Naive B cell (primary cell): Measurements from ENCODE around the gene CHP1. TPM values are rescaled to one million over a fixed set of nuclear protein-coding genes. Genes with fewer than 3 reads are reported as not detected.
"Not testable (repeated sequence)": the region's sequence is repeated elsewhere in the genome, so short reads cannot be mapped to it uniquely, and the experiment has no call there.

ENCODE experiments used
- ATAC-seq, 2 donors: fragments of 150-1000 bp; cut with Tn5 transposase; 2 replicates each; pipeline ENCODE4 v1.10.0; 2021; ENCODE audit warnings: low read depth in 2 of 2, mild to moderate bottlenecking in 2 of 2, moderate library complexity in 2 of 2
- DNase-seq: peaks from one replicate; pipeline ENCODE4 v3.0.0; 2022
- H3K27ac Mint-ChIP-seq, 6 donors: one replicate each; pipeline ENCODE4 v1.8.0; 2020 to 2022; ENCODE audit warnings: mild to moderate bottlenecking in 6 of 6, mixed read lengths in 6 of 6, moderate library complexity in 5 of 6, inconsistent platforms in 2 of 6
- H3K27me3 Mint-ChIP-seq, 3 donors: one replicate each; pipeline ENCODE4 v1.8.0; 2021 to 2022; ENCODE audit warnings: mixed read lengths in 3 of 3, mild to moderate bottlenecking in 1 of 3
- H3K36me3 Mint-ChIP-seq, 2 donors: one replicate each; pipeline ENCODE4 v1.8.0; 2020 to 2022; ENCODE audit warnings: mixed read lengths in 2 of 2, inconsistent platforms in 1 of 2, mild to moderate bottlenecking in 1 of 2
- H3K4me1 Mint-ChIP-seq, 3 donors: one replicate each; pipeline ENCODE4 v1.8.0; 2020 to 2022; ENCODE audit warnings: mixed read lengths in 3 of 3, inconsistent platforms in 1 of 3, mild to moderate bottlenecking in 1 of 3, moderate library complexity in 1 of 3
- H3K4me3 Mint-ChIP-seq, 8 donors: one replicate each; pipeline ENCODE4 v1.8.0; 2020 to 2022; ENCODE audit warnings: mild to moderate bottlenecking in 8 of 8, mixed read lengths in 8 of 8, moderate library complexity in 8 of 8, inconsistent platforms in 2 of 8
- H3K9me3 Mint-ChIP-seq, 7 donors: one replicate each; pipeline ENCODE4 v1.8.0; 2020 to 2022; ENCODE audit warnings: mixed read lengths in 7 of 7, mild to moderate bottlenecking in 5 of 7, inconsistent platforms in 2 of 7, moderate library complexity in 1 of 7
- polyA plus RNA-seq, 6 donors: library from polyadenylated mRNA; unstranded; fragments of 300-500 nt; fragmentation: Illumina TruSeq; gene quantifications; one replicate each; pipeline ENCODE4 v1.2.3, GENCODE V29; 2021; ENCODE audit warnings: low read depth in 6 of 6

Gene CHP1
- polyA plus RNA-seq, 6 donors from 2014 or later, result 8.9 to 27.0 (median 14.7) TPM

GRCh38 chr15:41286665-41287333 lies 55.7 kb downstream of the CHP1 start:
- no peak for ATAC-seq
- DNase-seq, result no peak
- Mint-ChIP-seq H3K4me3 (peak overlapping the region in 3 of 8 donors; percentile 5 to 59 (median 36)), H3K4me1 (peaks cover 37 to 66% (median 38%) of the 10 kb centered on the region in 3 donors), H3K9me3 (no peaks in the 10 kb centered on the region), H3K36me3 (peaks cover 0 to 10% of the 10 kb centered on the region in 2 donors), H3K27ac (peak overlapping the region in 1 of 6 donors; percentile 44), H3K27me3 (no peaks in the 10 kb centered on the region)

GRCh38 chr15:41288464-41288863 lies 57.4 kb downstream of the CHP1 start:
- ATAC-seq (no peak), DNase-seq (no peak)
- Mint-ChIP-seq H3K4me3 (no peak overlapping the region), H3K27me3 (no peaks in the 10 kb centered on the region), H3K4me1 (peaks cover 27 to 58% (median 43%) of the 10 kb centered on the region in 3 donors), H3K36me3 (peaks cover 0 to 10% of the 10 kb centered on the region in 2 donors), H3K27ac (peak overlapping the region in 1 of 6 donors; percentile 89), H3K9me3 (no peaks in the 10 kb centered on the region)

- H3K27ac Mint-ChIP-seq, result peak overlapping the region in 3 of 6 donors; percentile 34 to 99 (median 54)
- DNase-seq, result no peak
- H3K9me3 Mint-ChIP-seq, result no peaks in the 10 kb centered on the region
- no peak overlapping the region for H3K4me3 Mint-ChIP-seq
- peaks cover 25 to 59% (median 45%) of the 10 kb centered on the region in 3 donors for H3K4me1 Mint-ChIP-seq
- peaks cover 0 to 8% of the 10 kb centered on the region in 2 donors for H3K36me3 Mint-ChIP-seq
- H3K27me3 Mint-ChIP-seq, result no peaks in the 10 kb centered on the region
- ATAC-seq, result no peak
Observed at GRCh38 chr15:41289953-41290352, 58.9 kb downstream of the CHP1 start.

DNA sequence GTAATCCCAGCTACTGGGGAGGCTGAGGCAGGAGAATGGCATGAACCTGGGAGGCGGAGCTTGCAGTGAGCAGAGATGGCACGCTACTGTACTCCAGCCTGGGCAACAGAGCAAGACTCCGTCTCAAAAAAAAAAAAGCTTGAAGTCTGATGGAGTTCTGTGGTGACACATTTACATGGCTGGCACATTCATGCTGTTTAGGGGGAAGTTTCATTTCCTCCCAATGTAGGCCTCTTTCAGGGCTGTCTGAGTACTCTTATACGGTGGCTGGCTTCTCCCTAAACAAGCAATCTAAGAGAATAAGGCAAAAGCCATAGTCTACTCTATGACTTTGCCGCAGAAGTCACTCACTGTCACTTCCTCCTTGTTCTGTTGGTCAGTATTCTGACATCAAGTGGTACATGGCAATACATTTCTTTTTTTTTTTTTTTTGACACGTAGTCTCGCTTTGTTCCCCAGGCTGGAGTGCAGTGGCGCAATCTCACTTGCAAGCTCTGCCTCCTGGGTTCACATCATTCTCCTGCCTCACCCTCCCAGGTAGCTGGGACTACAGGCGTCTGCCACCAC lies 60.1 kb downstream of the CHP1 start:
- ATAC-seq (peak; percentile 90 to 91), DNase-seq (peak; percentile 83)
- Mint-ChIP-seq H3K27ac (peak overlapping the region; percentile 91 to 99 (median 98)), H3K4me1 (peaks cover 27 to 49% (median 38%) of the 10 kb centered on the region in 3 donors), H3K4me3 (peak overlapping the region; percentile 34 to 88 (median 78)), H3K36me3 (no peaks in the 10 kb centered on the region), H3K9me3 (no peaks in the 10 kb centered on the region), H3K27me3 (no peaks in the 10 kb centered on the region)

GRCh38 chr15:41292521-41292920 lies 61.5 kb downstream of the CHP1 start:
- Mint-ChIP-seq H3K27me3 (no peaks in the 10 kb centered on the region), H3K4me3 (peak overlapping the region in 6 of 8 donors; percentile 12 to 80 (median 65)), H3K36me3 (no peaks in the 10 kb centered on the region), H3K27ac (peak overlapping the region in 5 of 6 donors; percentile 91 to 99 (median 98)), H3K9me3 (no peaks in the 10 kb centered on the region), H3K4me1 (peaks cover 24 to 38% (median 36%) of the 10 kb centered on the region in 3 donors)
- no peak for ATAC-seq
- no peak for DNase-seq

GRCh38 chr15:41301139-41301538 lies 70.1 kb downstream of the CHP1 start:
- not testable (repeated sequence) for H3K4me3 Mint-ChIP-seq, H3K27ac Mint-ChIP-seq, DNase-seq, ATAC-seq, H3K27me3 Mint-ChIP-seq, H3K9me3 Mint-ChIP-seq
- Mint-ChIP-seq H3K36me3 (peaks cover 0 to 11% of the 10 kb centered on the region in 2 donors), H3K4me1 (peaks cover 13 to 18% (median 18%) of the 10 kb centered on the region in 3 donors)

- no peaks in the 10 kb centered on the region for H3K27me3 Mint-ChIP-seq
- ATAC-seq (no peak), DNase-seq (no peak)
- H3K36me3 Mint-ChIP-seq, result peaks cover 0 to 11% of the 10 kb centered on the region in 2 donors
- H3K27ac Mint-ChIP-seq, result no peak overlapping the region
- no peaks in the 10 kb centered on the region for H3K9me3 Mint-ChIP-seq
- peaks cover 13 to 18% (median 18%) of the 10 kb centered on the region in 3 donors for H3K4me1 Mint-ChIP-seq
- no peak overlapping the region for H3K4me3 Mint-ChIP-seq
Observed at GRCh38 chr15:41301587-41301986, 70.5 kb downstream of the CHP1 start.

DNA sequence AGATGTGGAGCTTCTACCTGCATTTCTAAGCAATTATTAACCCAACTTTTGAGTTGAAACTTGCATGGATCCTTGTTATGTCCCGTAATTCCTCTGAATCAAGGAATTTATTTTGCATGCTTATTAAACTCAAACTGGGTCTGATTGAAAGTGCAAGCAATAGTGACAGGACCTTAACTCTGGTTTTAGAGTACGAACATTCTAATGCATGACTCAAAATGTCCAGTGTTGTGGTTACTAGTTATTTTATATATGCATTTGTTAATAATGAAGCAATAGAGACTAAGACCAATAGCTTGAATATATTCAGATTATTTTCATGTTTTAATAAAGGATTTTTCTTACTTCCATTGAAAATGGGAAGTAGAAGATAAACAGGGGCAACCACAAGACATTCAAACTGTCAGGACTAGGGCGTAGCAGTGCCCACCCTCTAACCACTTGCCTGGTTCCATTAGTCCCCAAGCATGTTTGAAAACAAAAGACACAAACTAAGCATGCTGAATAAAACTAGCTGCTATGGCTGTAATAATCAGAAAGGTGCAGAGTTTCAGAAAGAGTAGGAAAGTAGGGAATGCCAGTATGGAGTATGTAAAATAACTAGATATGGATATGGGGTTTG lies 73.2 kb downstream of the CHP1 start:
- ATAC-seq (no peak), DNase-seq (no peak)
- H3K36me3 Mint-ChIP-seq, result peaks cover 0 to 6% of the 10 kb centered on the region in 2 donors
- H3K4me1 Mint-ChIP-seq, result peaks cover 13 to 18% (median 18%) of the 10 kb centered on the region in 3 donors
- peak overlapping the region in 4 of 6 donors; percentile 15 to 64 (median 44) for H3K27ac Mint-ChIP-seq
- no peak overlapping the region for H3K4me3 Mint-ChIP-seq
- H3K9me3 Mint-ChIP-seq, result no peaks in the 10 kb centered on the region
- H3K27me3 Mint-ChIP-seq, result no peaks in the 10 kb centered on the region

- Mint-ChIP-seq H3K36me3 (no peaks in the 10 kb centered on the region), H3K27me3 (no peaks in the 10 kb centered on the region), H3K9me3 (no peaks in the 10 kb centered on the region), H3K27ac (no peak overlapping the region), H3K4me3 (no peak overlapping the region), H3K4me1 (peaks cover 9 to 15% (median 10%) of the 10 kb centered on the region in 3 donors)
- ATAC-seq (no peak), DNase-seq (no peak)
Observed at GRCh38 chr15:41307679-41308078, 76.6 kb downstream of the CHP1 start.

DNA sequence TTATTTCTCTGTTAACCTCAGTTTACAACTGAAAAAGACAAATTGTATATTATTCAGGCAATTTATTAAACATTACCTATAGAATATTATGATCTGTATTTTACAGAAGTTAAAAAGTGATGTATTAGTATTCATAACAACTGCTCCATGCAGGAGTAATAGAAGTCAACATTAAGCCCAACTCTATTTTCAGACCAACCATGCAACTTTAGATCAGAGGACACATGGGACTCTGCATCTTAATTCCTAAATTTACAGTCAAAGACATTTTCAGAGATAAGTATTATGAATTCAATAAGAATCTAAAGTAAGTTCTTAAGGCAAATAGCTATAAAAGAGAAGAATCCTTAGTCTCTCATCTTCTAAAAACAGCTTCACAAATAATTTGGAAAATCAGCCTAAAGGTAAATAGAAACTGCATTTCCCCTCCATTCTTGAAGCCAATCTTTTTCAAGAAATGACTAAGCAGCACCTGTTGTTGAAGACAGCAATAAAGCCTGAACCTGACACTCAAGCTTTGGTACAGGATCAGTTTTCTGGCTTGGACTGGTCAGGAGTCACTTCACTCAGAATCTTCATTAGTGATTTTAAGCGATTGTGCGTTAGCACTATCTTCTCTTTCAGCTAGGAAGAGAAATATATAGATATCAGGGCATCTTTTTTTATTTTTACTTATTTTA lies 78.3 kb downstream of the CHP1 start:
- H3K9me3 Mint-ChIP-seq, result no peaks in the 10 kb centered on the region
- no peak overlapping the region for H3K4me3 Mint-ChIP-seq
- H3K27me3 Mint-ChIP-seq, result no peaks in the 10 kb centered on the region
- DNase-seq (no peak), ATAC-seq (no peak)
- H3K36me3 Mint-ChIP-seq, result no peaks in the 10 kb centered on the region
- H3K4me1 Mint-ChIP-seq, result peaks cover 5 to 9% (median 9%) of the 10 kb centered on the region in 3 donors
- H3K27ac Mint-ChIP-seq, result peak overlapping the region in 2 of 6 donors; percentile 47 to 59

- H3K4me1 Mint-ChIP-seq, ATAC-seq, H3K4me3 Mint-ChIP-seq, H3K9me3 Mint-ChIP-seq, H3K27ac Mint-ChIP-seq, DNase-seq, H3K27me3 Mint-ChIP-seq, H3K36me3 Mint-ChIP-seq: not testable (repeated sequence)
Observed at GRCh38 chr15:41320805-41321330, 89.8 kb downstream of the CHP1 start.

DNA sequence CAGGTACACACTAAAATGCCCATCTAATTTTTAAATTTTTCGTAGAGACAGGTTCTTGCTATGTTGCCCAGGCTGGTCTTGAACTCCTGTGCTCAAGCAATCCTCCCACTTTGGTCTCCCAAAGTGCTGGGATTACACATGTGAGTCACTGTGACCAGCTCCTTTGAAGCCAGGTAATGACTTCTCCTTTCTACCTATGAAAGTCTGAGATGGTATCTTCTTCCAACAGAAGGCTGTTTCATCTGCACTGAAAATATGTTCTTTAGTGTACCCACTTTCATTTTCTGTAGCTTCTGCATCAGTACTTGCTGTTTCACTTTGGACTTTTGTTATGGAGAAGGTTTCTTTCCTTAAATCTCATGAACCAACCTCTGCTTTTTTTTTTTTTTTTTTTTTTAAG lies 92.5 kb downstream of the CHP1 start:
- Mint-ChIP-seq H3K4me3 (peak overlapping the region in 1 of 8 donors; percentile 9), H3K27me3 (no peaks in the 10 kb centered on the region), H3K9me3 (no peaks in the 10 kb centered on the region), H3K4me1 (no peaks in the 10 kb centered on the region), H3K27ac (peak overlapping the region in 2 of 6 donors; percentile 47 to 85), H3K36me3 (no peaks in the 10 kb centered on the region)
- ATAC-seq, result no peak
- DNase-seq, result no peak

DNA sequence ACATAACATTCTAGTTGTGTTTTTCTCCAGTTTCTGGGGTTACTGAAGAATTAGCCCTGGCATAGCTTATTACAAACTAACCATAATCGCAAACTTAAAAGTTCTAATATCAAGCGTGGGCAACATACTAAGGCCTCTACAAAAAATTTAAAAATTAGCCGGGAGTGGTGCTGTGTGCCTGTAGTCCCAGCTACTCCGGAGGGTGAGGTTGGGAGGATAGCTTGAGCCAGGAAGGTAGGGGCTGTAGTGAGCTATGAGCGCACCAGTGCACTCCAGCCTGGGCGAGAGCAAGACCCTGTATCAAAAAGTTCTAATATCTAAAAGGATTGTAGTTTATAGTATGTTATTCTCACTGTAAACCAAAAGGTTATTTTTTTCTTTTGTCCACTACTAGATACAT lies 100.2 kb downstream of the CHP1 start:
- ATAC-seq, result no peak
- peaks cover 12 to 29% (median 27%) of the 10 kb centered on the region in 3 donors for H3K4me1 Mint-ChIP-seq
- H3K9me3 Mint-ChIP-seq, result no peaks in the 10 kb centered on the region
- H3K36me3 Mint-ChIP-seq, result no peaks in the 10 kb centered on the region
- no peak for DNase-seq
- no peaks in the 10 kb centered on the region for H3K27me3 Mint-ChIP-seq
- H3K4me3 Mint-ChIP-seq, result peak overlapping the region; percentile 93 to 100 (median 98)
- H3K27ac Mint-ChIP-seq, result peak overlapping the region in 3 of 6 donors; percentile 58 to 88 (median 71)
